ENCODE data around the gene DBP. TPM values are rescaled to one million over a fixed set of nuclear protein-coding genes. Genes with fewer than 3 reads are reported as not detected.

DBP gene
- polyA plus RNA-seq, 3 donors = 13.8 to 15.4 (median 14.6) TPM

DNA sequence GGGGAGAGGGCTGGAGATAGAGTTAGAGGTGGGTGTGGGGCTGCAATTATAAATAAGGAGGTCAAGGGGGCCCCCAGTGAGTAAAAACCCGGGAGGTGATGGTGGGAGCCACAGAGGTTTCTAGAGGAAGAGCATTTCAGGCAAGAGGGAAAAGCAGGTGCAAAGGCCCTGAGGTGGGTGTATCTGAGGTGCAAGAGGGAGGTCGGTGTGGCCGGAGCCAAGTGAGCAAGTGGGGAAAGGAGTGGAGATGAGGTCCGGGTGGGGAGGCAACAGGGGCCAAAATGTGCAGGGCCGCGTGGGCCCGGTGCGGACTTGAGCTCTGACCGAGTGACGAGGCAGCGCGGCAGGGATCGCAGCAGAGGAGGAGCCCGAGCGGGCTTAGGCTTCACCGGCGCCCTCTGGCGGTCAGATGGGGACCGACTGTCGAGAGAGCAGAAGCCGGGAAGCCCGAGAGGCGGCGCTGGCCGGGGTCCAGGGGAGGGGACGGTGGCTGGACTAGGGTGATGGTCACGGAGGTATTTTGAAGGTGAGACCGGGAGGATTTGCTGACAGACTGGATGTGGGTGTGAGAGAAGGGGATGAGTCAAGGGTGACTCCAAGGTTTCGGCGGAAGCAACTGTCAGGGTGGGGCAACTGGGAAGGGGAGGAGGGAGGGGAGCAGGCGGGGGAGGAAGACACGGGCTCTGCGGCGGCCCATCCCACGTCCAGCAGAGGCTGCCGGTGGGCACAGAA, 48.3 kb downstream of the DBP start:
- DNase-seq = peak; percentile 82

GRCh38 chr19:48587387-48587786, 49.8 kb downstream of the DBP start:
- no peak for DNase-seq

DNA sequence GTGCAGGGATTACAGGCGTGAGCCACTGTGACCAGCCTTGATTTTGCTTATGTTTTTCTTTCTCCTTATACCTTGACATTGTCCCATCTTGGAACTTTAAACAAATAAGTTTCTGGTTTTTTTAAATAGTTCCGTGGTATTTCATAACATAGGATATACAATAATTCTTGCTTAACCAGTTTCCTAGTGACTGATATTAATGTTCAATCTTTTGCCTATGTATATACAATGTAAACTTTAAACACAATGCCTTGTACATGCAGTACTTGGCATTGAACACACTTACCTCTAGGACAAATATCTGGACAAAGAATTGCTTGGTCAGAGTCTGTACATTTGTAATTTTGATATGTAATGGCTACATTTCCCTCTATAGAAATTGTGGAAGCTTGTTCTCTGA, 55.0 kb downstream of the DBP start:
- no peak for DNase-seq

Other genes starting within 250 kb of the DBP start
- gene KDELR1, start 245.8 kb downstream of the DBP start, polyA plus RNA-seq (ENCODE audit: insufficient read length in 3 of 3) = 100 to 1,000 TPM; 230 to 248 (median 245) TPM
- gene GRIN2D, start 243.7 kb downstream of the DBP start, polyA plus RNA-seq (ENCODE audit: insufficient read length in 3 of 3) = under 1 TPM; 0.52 to 0.83 (median 0.71) TPM
- 10 to 100 TPM; 29.1 to 31.9 (median 31.6) TPM for gene GRWD1, start 191.4 kb downstream of the DBP start, polyA plus RNA-seq (ENCODE audit: insufficient read length in 3 of 3)
- 1 to 10 TPM in 2 of 3 donors, under 1 TPM in 1; 0.61 to 1.0 (median 1.0) TPM for gene KCNJ14, start 181.8 kb downstream of the DBP start, polyA plus RNA-seq (ENCODE audit: insufficient read length in 3 of 3)
- gene CYTH2, start 168.0 kb downstream of the DBP start, polyA plus RNA-seq (ENCODE audit: insufficient read length in 3 of 3) = 100 to 1,000 TPM in 2 of 3 donors, 10 to 100 TPM in 1; 88.1 to 115 (median 110) TPM
- 1 to 10 TPM; 3.5 to 3.7 (median 3.7) TPM for gene LMTK3, start 125.5 kb downstream of the DBP start, polyA plus RNA-seq (ENCODE audit: insufficient read length in 3 of 3)
- under 1 TPM; 0.43 to 0.81 (median 0.43) TPM for gene SULT2B1, start 85.2 kb downstream of the DBP start, polyA plus RNA-seq (ENCODE audit: insufficient read length in 3 of 3)
- under 1 TPM in 2 of 3 donors, not detected in 1; 0.23 to 0.24 TPM for gene SPACA4, start 30.6 kb downstream of the DBP start, polyA plus RNA-seq (ENCODE audit: insufficient read length in 3 of 3)
- 1 to 10 TPM; 1.9 to 2.0 (median 1.9) TPM for gene FAM83E, start 22.3 kb downstream of the DBP start, polyA plus RNA-seq (ENCODE audit: insufficient read length in 3 of 3)
- gene RPL18, start 18.2 kb downstream of the DBP start, polyA plus RNA-seq (ENCODE audit: insufficient read length in 3 of 3) = 1,000 to 10,000 TPM; 1,186 to 1,447 (median 1,300) TPM
- gene SPHK2, start 17.9 kb downstream of the DBP start, polyA plus RNA-seq (ENCODE audit: insufficient read length in 3 of 3) = 10 to 100 TPM; 30.2 to 35.2 (median 33.2) TPM
- gene CA11, start 8.8 kb upstream of the DBP start, polyA plus RNA-seq (ENCODE audit: insufficient read length in 3 of 3) = 10 to 100 TPM; 23.2 to 29.6 (median 29.0) TPM
- 1 to 10 TPM in 2 of 3 donors, under 1 TPM in 1; 0.91 to 1.9 (median 1.5) TPM for gene NTN5, start 35.6 kb upstream of the DBP start, polyA plus RNA-seq (ENCODE audit: insufficient read length in 3 of 3)
- 1 to 10 TPM; 2.4 to 5.8 (median 3.3) TPM for gene FUT2, start 58.6 kb upstream of the DBP start, polyA plus RNA-seq (ENCODE audit: insufficient read length in 3 of 3)
- 1 to 10 TPM; 5.7 to 8.0 (median 7.1) TPM for gene MAMSTR, start 82.3 kb upstream of the DBP start, polyA plus RNA-seq (ENCODE audit: insufficient read length in 3 of 3)
- gene RASIP1, start 103.2 kb upstream of the DBP start, polyA plus RNA-seq (ENCODE audit: insufficient read length in 3 of 3) = 10 to 100 TPM; 15.7 to 20.8 (median 17.2) TPM
- under 1 TPM; 0.39 to 0.83 (median 0.65) TPM for gene IZUMO1, start 109.5 kb upstream of the DBP start, polyA plus RNA-seq (ENCODE audit: insufficient read length in 3 of 3)
- gene FUT1, start 115.3 kb upstream of the DBP start, polyA plus RNA-seq (ENCODE audit: insufficient read length in 3 of 3) = 1 to 10 TPM; 3.0 to 4.4 (median 4.2) TPM
- gene FGF21, start 118.1 kb upstream of the DBP start, polyA plus RNA-seq (ENCODE audit: insufficient read length in 3 of 3) = not detected
- 10 to 100 TPM; 47.7 to 65.3 (median 60.4) TPM for gene BCAT2, start 173.7 kb upstream of the DBP start, polyA plus RNA-seq (ENCODE audit: insufficient read length in 3 of 3)
- 10 to 100 TPM; 38.3 to 44.8 (median 43.3) TPM for gene HSD17B14, start 199.1 kb upstream of the DBP start, polyA plus RNA-seq (ENCODE audit: insufficient read length in 3 of 3)
- gene PLEKHA4, start 231.2 kb upstream of the DBP start, polyA plus RNA-seq (ENCODE audit: insufficient read length in 3 of 3) = 10 to 100 TPM; 25.2 to 29.4 (median 25.7) TPM
- gene PPP1R15A, start 235.0 kb upstream of the DBP start, polyA plus RNA-seq (ENCODE audit: insufficient read length in 3 of 3) = 10 to 100 TPM; 33.8 to 36.6 (median 33.9) TPM